GM23248 (cell line): Measurements from ENCODE around the gene NR2F6.

Experiments
- EZH2 ChIP-seq: fragments of 200-600 bp; sonication (generic); IDR thresholded peaks from 2 replicates; pipeline ENCODE4 v1.6.1; 2018; ENCODE audit warnings: antibody characterized with exemption, mild to moderate bottlenecking; ENCODE audit not compliant: insufficient read depth, poor library complexity, severe bottlenecking
- EZH2phosphoT487 ChIP-seq: fragments of 200-600 bp; sonication (generic); IDR thresholded peaks from 2 replicates; pipeline ENCODE4 v1.6.1; 2018; ENCODE audit warnings: antibody characterized with exemption, moderate library complexity, mild to moderate bottlenecking, low read depth; ENCODE audit not compliant: insufficient read depth

GRCh38 chr19:17200408-17201079 lies 45.2 kb downstream of the NR2F6 start:
- TF ChIP-seq EZH2 = no peak
- no peak for TF ChIP-seq EZH2phosphoT487
